Subcutaneous abdominal adipose tissue (tissue), 5 donors: ENCODE data around the gene PKP1.

ENCODE experiments used
- H3K27ac ChIP-seq: one replicate; pipeline ENCODE4 v1.7.0; 2013; ENCODE audit warnings: low read depth, mild to moderate bottlenecking, inconsistent platforms, low read length, moderate library complexity
- H3K27me3 ChIP-seq, 5 donors: one replicate each; pipeline ENCODE4 v1.7.0; 2013; ENCODE audit warnings: low read length in 5 of 5, inconsistent platforms in 1 of 5; ENCODE audit not compliant: control insufficient read depth in 5 of 5, insufficient read depth in 4 of 5
- H3K36me3 ChIP-seq, 5 donors: one replicate each; pipeline ENCODE4 v1.7.0; 2013; ENCODE audit warnings: low read length in 5 of 5; ENCODE audit not compliant: control insufficient read depth in 5 of 5, insufficient read depth in 5 of 5
- H3K4me1 ChIP-seq, 5 donors: one replicate each; pipeline ENCODE4 v1.7.0; 2013; ENCODE audit warnings: low read length in 5 of 5, mild to moderate bottlenecking in 3 of 5, moderate library complexity in 1 of 5; ENCODE audit not compliant: control insufficient read depth in 5 of 5, insufficient read depth in 5 of 5
- H3K4me3 ChIP-seq, 5 donors: one replicate each; pipeline ENCODE4 v1.7.0; 2013; ENCODE audit warnings: low read length in 5 of 5, low read depth in 1 of 5
- H3K9ac ChIP-seq, 5 donors: one replicate each; pipeline ENCODE4 v1.7.0; 2013; ENCODE audit warnings: low read length in 5 of 5, mild to moderate bottlenecking in 4 of 5, moderate library complexity in 3 of 5
- H3K9me3 ChIP-seq, 5 donors: one replicate each; pipeline ENCODE4 v1.7.0; 2013; ENCODE audit warnings: low read length in 5 of 5; ENCODE audit not compliant: control insufficient read depth in 5 of 5
- donor health status: healthy.
- donor health status: healthy.
- donor health status: healthy.
- donor health status: healthy.
- donor health status: healthy.

The PKP1 gene

DNA sequence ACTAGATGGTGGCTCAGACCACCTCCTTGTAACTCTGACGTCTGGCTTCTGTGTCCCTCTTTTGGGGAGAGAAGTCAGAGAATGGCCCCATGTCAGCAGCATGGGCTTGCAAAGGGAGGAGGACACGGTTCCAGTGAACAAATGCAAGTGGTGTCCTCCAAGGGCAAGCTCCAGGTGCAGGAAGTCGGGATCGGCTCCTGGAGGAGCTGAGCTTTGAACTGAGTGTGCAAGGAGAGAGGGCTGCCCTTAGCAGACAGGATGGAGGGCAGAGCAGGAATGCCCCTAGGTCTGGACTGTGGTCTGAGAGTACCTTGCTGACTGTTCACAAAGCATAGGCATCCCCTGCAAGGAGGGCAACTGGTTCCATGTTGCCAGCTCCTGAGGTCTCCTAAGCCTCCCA lies 17.3 kb downstream of the PKP1 start:
- Histone ChIP-seq H3K9me3 (no peaks in the 10 kb centered on the region), H3K36me3 (no peaks in the 10 kb centered on the region), H3K27me3 (no peaks in the 10 kb centered on the region), H3K4me3 (no peak overlapping the region), H3K4me1 (peaks cover 4 to 38% (median 6%) of the 10 kb centered on the region in 5 donors), H3K9ac (no peak overlapping the region), H3K27ac (no peak overlapping the region)

DNA sequence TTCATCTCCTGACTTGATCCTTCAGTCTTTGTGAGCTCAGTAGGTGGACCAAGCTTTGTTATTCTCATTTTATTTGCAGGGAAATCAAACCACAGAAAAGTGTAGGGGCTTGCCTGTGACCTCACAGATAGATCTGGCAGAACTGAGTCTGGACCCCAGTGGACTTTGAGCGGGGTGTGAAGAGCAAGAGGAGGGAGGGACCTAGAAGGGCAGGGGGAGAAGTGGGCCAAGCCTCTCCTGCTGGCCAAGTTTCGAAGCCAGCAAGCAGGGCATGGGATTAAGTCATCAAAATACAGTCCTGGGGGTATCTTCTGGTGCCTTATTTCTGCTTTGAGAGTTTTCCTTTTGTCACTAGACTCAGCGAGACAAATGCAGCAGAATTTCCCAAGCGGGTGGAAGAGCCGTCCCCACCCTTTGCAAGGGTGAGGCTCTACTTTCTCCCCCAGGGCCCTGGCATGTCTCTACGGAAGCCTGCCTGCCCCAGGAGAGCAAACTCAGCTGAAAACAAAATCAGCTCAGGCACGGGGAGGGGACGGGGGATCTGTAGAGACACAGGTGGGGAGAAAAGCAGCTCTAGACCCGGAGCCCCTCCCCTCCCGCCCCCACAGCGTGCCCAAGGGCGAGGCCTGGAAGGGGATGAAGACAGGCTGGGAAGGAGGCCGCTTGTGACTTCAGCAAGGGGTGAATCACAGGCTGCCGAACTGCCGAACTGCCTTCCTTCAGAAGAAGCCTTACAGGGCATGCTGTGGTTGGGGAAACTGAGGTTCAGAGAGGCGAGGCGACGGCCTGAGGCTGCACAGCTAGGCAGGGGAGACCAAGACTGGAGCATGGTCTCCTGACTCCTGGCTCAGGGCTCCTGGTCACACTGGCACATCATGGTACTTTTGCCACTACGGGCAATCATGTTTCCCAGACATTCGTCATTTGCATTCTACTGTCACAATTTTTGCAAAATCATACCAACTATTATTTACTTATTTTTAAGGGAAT lies 19.2 kb downstream of the PKP1 start:
- Histone ChIP-seq H3K9ac (no peak overlapping the region), H3K4me3 (no peak overlapping the region), H3K4me1 (peaks cover 0 to 48% (median 6%) of the 10 kb centered on the region in 5 donors), H3K36me3 (no peaks in the 10 kb centered on the region), H3K27me3 (peaks cover 0 to 5% (median 0%) of the 10 kb centered on the region in 5 donors), H3K9me3 (no peaks in the 10 kb centered on the region), H3K27ac (no peak overlapping the region)

DNA sequence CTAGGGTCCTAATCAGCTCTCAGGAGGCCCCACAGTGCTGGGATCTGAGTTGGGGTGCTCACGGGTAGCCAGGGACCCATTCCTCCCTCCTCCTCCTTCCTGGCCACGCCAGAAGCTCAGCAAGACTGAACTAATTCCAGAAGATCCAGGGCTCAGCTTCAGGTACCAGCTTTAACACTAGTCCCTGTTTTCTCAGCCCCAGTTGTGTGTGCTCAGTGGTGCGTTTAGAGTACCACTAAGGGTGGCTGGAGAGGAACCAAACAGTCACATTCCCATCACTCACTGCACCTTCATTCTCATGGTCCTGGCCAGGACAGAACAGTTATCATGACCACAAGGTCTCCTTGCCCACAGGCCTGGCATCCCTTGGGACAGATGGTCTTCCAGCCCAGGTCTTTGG lies 20.8 kb downstream of the PKP1 start:
- H3K4me1 ChIP-seq, result peaks cover 0 to 65% (median 16%) of the 10 kb centered on the region in 5 donors
- no peak overlapping the region for H3K4me3 ChIP-seq
- no peak overlapping the region for H3K27ac ChIP-seq
- no peaks in the 10 kb centered on the region for H3K36me3 ChIP-seq
- H3K27me3 ChIP-seq, result peaks cover 0 to 5% (median 0%) of the 10 kb centered on the region in 5 donors
- H3K9ac ChIP-seq, result no peak overlapping the region
- H3K9me3 ChIP-seq, result no peaks in the 10 kb centered on the region

DNA sequence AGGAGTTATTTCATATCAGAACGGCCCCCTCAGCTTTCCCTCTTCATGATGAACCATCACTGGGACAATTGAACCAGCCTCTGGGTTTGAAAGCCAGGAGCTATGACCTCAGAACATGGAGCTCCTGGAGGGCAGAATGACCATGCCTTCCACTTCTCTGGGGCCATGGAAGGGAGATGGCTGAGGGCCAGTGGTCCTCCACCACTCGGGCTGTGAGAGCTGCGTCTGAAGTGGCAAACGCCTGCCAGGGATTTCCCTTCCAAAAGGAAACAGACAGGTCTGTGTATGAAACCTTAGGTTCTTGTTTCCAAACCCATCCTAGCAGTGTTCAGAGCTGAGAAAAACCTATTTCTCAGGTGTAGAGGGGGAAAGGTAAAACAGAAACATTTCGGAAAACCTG lies 22.5 kb downstream of the PKP1 start:
- Histone ChIP-seq H3K9ac (no peak overlapping the region), H3K36me3 (no peaks in the 10 kb centered on the region), H3K4me3 (no peak overlapping the region), H3K4me1 (peaks cover 8 to 69% (median 31%) of the 10 kb centered on the region in 5 donors), H3K9me3 (no peaks in the 10 kb centered on the region), H3K27me3 (peaks cover 0 to 6% (median 0%) of the 10 kb centered on the region in 5 donors), H3K27ac (no peak overlapping the region)

DNA sequence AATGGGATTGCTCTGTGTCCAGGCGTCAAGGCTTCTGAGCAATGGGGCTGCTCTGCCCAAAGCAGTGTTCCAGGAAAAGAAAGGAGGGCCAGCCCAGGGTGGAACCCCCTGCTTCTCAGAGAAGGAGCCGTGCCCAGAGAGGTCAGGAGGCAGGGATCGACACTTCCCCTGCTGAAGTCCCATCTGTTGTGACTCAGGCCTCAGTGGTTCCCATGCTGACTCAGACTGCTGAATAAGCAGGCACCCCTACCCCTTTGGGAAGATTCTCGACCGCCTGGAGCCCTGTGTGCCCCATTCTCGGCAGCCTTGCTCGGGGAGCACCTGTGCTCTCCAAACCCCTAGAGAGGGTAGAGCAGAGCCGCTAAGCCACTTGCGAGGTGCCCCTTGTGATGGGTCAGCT lies 23.9 kb downstream of the PKP1 start:
- H3K27me3 ChIP-seq, result peaks cover 0 to 6% (median 0%) of the 10 kb centered on the region in 5 donors
- no peaks in the 10 kb centered on the region for H3K9me3 ChIP-seq
- peaks cover 8 to 68% (median 33%) of the 10 kb centered on the region in 5 donors for H3K4me1 ChIP-seq
- H3K4me3 ChIP-seq, result no peak overlapping the region
- H3K9ac ChIP-seq, result no peak overlapping the region
- peak overlapping the region; percentile 29 for H3K27ac ChIP-seq
- H3K36me3 ChIP-seq, result no peaks in the 10 kb centered on the region

DNA sequence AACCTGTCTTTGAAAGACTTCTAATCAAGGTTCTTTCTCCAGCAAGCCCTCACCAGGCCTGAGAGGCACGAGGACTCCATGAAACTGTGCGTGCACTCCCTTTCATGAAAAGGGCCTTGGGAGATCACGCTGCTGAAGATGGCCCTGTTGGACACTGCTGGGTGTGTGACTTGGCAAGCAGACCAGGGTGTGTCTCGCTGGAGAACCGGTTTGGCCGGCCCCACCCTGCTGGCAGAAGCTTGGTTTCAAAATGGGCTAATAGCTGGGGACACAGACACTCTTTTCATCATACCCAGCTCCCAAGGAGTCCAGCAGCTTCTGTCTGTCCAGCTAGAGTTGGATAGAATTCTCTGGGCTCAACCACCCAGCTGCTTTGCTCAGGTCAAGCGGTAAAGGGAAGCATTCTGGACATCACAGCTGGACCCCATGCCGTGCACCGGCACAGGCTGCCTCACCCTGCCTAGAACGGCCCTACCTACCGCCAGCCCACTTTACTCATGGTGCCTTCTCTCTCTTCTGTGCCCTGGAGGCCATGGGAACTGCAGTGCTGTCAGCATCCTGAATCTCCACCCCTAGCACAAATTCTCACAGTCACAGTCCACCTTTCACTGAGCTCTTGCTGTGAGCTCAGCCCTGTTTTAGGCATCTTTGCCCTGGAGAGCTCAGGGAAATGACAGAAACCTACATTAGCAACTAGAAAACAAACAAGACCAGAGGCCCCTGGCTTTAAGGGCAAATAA lies 24.6 kb downstream of the PKP1 start:
- Histone ChIP-seq H3K9ac (peak overlapping the region in 1 of 5 donors; percentile 2), H3K4me3 (no peak overlapping the region), H3K27me3 (peaks cover 0 to 6% (median 0%) of the 10 kb centered on the region in 5 donors), H3K9me3 (no peaks in the 10 kb centered on the region), H3K27ac (peak overlapping the region; percentile 29), H3K36me3 (no peaks in the 10 kb centered on the region), H3K4me1 (peaks cover 8 to 64% (median 33%) of the 10 kb centered on the region in 5 donors)

DNA sequence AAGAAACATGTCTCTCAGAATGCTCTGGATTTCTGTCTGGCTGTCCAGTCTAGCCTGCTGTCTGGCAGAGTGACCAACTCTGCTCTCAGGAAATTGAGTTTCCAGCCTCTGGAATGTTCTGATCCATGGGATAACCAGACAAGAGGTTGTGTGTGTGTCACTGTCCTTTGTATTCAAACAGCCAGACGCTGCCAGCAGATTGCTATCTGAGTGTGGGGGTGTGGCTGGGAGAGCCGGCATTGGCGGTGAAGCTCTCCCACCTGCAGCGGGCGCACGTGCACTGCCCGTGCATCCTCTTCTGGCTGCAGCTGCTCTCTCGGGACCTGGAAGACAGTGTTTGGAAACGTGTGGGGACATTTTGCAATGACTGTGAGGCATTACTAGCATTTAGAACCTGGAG lies 26.1 kb downstream of the PKP1 start:
- H3K36me3 ChIP-seq, result no peaks in the 10 kb centered on the region
- no peak overlapping the region for H3K4me3 ChIP-seq
- H3K4me1 ChIP-seq, result peaks cover 8 to 61% (median 33%) of the 10 kb centered on the region in 5 donors
- H3K9me3 ChIP-seq, result no peaks in the 10 kb centered on the region
- H3K27me3 ChIP-seq, result peaks cover 0 to 9% (median 0%) of the 10 kb centered on the region in 5 donors
- peak overlapping the region in 2 of 5 donors; percentile 50 to 56 for H3K9ac ChIP-seq
- H3K27ac ChIP-seq, result peak overlapping the region; percentile 84

DNA sequence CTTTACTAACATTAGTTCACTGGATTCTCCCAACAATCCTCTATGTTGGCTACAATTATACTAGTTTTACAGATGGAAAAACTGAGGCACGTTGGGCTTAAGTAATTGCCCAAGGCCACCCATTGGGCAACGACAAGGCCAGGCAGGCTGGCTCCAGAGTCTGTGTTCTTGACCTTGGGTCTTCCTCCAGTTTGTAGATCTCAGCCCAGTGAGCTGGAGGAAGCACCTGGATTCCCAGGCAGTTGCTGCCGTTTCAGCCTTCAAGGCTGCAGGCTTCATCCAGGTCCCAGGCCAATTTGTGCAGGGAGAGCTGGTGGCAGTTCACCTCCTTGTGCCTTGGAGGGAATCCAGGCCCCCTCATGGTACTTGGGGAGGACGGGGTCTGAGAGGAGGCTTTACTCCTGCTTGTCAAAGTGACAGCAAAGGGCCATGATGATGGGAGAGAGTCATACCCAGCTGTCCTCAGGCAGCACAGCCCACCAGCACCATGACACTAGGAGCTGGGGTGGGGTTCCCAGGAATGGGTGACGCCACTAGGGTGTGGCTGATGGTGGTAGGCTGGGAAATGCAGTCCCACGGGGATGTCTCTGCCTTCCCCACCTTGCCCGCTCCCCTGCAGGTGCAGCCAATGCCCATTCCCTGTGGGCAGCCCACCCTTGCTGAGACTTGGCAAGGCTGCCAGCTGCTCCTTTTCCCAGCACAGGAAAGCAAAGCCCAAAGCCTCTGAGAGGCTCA lies 27.1 kb downstream of the PKP1 start:
- H3K4me1 ChIP-seq, result peaks cover 8 to 59% (median 33%) of the 10 kb centered on the region in 5 donors
- no peak overlapping the region for H3K4me3 ChIP-seq
- H3K9ac ChIP-seq, result peak overlapping the region in 1 of 5 donors; percentile 34
- H3K27me3 ChIP-seq, result peaks cover 0 to 13% (median 0%) of the 10 kb centered on the region in 5 donors
- H3K27ac ChIP-seq, result peak overlapping the region; percentile 84
- H3K36me3 ChIP-seq, result no peaks in the 10 kb centered on the region
- no peaks in the 10 kb centered on the region for H3K9me3 ChIP-seq

DNA sequence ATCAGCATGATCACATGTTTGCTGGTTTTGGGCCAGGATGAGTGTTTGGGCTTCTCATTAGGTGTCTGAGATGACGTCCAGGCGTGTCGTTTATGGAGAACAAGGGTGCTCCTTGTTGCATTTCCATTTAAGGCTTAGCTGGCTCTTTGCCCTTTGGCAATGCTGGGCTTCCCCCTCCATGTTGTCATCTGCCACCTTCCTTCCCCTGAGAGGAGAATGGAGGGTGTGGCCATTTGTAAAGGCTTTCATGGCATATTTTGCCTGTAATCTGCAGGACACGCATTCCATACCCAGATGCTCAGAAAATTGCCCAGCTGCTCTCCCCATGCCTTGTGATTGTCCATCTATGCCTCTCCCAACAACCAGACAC lies 27.7 kb downstream of the PKP1 start:
- Histone ChIP-seq H3K9me3 (no peaks in the 10 kb centered on the region), H3K4me1 (peaks cover 8 to 54% (median 33%) of the 10 kb centered on the region in 5 donors), H3K9ac (no peak overlapping the region), H3K4me3 (peak overlapping the region in 1 of 5 donors; percentile 32), H3K27me3 (peaks cover 0 to 13% (median 0%) of the 10 kb centered on the region in 5 donors), H3K27ac (peak overlapping the region; percentile 16), H3K36me3 (no peaks in the 10 kb centered on the region)
